Pancreas (tissue), 10 donors: ENCODE results near the gene ZC3H6. TPM values are rescaled to one million over a fixed set of nuclear protein-coding genes. Genes with fewer than 3 reads are reported as not detected.

Experiments
- ATAC-seq, 4 donors: fragments of 200-7000 bp; cut with Tn5 transposase; one replicate each; pipeline versions ENCODE4 v1.8.0 to v1.9.1; 2020; ENCODE audit warnings: mild to moderate bottlenecking in 4 of 4, moderate library complexity in 4 of 4
- DNase-seq, 6 donors: peaks; one replicate each; pipeline ENCODE4 v3.0.0-alpha.2; 2020
- FAIRE-seq: peaks from 2 replicates; lab custom pipeline; 2012; peaks lifted over from hg19 to GRCh38; lab: Jason Lieb, UNC
- H3K27ac ChIP-seq, 4 donors: fragments of 200-600 bp; sonication (generic); 1 replicate in 3 of 4; 2 replicates in 1 of 4; pipeline versions ENCODE4 v1.5.0 to v1.8.0; 2020
- H3K27me3 ChIP-seq, 4 donors: fragments of 200-600 bp; one replicate each; pipeline ENCODE4 v1.8.0; 2021
- H3K36me3 ChIP-seq, 3 donors: fragments of 200-600 bp; sonication (generic) in 1 of 3; one replicate each; pipeline versions ENCODE4 v1.5.0 to v1.8.0; 2020 to 2021
- H3K4me1 ChIP-seq, 3 donors: fragments of 200-600 bp; one replicate each; pipeline ENCODE4 v1.8.0; 2021
- H3K4me3 ChIP-seq, 4 donors: fragments of 200-600 bp; sonication (generic) in 2 of 4; one replicate each; pipeline versions ENCODE4 v1.5.0 to v1.8.0; 2020 to 2021
- H3K9me3 ChIP-seq, 4 donors: fragments of 200-600 bp; one replicate each; pipeline ENCODE4 v1.8.0; 2021
- WGBS, 2 donors: extraction: QIAGEN DNeasy Blood & Tissue Kit; methylation state at CpG; one replicate each; pipeline ENCODE4 v1.1.7; 2013; 5-methylcytosine and 5-hydroxymethylcytosine counted together
- intact Hi-C, 3 donors: fragments of 100-400 bp; cut with DNase I; formaldehyde crosslinking; loops; one replicate each; pipeline versions ENCODE4 v1.11.1 to v1.14.2; 2022
- polyA plus RNA-seq, 2 donors: library from polyadenylated mRNA; stranded (reverse); fragments of 200-250 nt; gene quantifications; one replicate each; pipeline ENCODE4 v1.2.3, GENCODE V29; 2013
- total RNA-seq, 6 donors: library from RNA; stranded (reverse); fragmentation: NEBNext Ultra II Directional in 4 of 6; extraction: Animal tissue kit (Norgen Biotek cat#: 25700) in 4 of 6; gene quantifications; one replicate each; pipeline versions ENCODE4 v1.2.1 to v1.2.4, GENCODE V29; 2021 to 2023
- TF ChIP-seq, protein P1 (sequence below), 4 donors: fragments of 200-600 bp; sonication (generic) in 3 of 4; IDR thresholded peaks; one replicate each; pipeline versions ENCODE4 v1.5.0 to v1.8.0; 2021; ENCODE audit warnings: antibody characterized with exemption in 4 of 4
- donor health status: healthy with polysubstance abuse.
- donor health status: DM: no; HTN: no; CAD: no; lungs with moderate emphysema.
- donor health status: DM: no; HTN: no; CAD: no.
- donor health status: control.
- donor health status: control.
- donor health status: Bipolar disorder and iron deficiency.
- donor health status: DM: yes; HTN: yes; CAD: no.
- donor health status: DM: no; HTN: no; CAD: no.
- donor health status: DM: no; HTN: no; CAD: no.
- donor health status: DM: yes; HTN: yes; CAD: no.

The ZC3H6 gene, protein sequence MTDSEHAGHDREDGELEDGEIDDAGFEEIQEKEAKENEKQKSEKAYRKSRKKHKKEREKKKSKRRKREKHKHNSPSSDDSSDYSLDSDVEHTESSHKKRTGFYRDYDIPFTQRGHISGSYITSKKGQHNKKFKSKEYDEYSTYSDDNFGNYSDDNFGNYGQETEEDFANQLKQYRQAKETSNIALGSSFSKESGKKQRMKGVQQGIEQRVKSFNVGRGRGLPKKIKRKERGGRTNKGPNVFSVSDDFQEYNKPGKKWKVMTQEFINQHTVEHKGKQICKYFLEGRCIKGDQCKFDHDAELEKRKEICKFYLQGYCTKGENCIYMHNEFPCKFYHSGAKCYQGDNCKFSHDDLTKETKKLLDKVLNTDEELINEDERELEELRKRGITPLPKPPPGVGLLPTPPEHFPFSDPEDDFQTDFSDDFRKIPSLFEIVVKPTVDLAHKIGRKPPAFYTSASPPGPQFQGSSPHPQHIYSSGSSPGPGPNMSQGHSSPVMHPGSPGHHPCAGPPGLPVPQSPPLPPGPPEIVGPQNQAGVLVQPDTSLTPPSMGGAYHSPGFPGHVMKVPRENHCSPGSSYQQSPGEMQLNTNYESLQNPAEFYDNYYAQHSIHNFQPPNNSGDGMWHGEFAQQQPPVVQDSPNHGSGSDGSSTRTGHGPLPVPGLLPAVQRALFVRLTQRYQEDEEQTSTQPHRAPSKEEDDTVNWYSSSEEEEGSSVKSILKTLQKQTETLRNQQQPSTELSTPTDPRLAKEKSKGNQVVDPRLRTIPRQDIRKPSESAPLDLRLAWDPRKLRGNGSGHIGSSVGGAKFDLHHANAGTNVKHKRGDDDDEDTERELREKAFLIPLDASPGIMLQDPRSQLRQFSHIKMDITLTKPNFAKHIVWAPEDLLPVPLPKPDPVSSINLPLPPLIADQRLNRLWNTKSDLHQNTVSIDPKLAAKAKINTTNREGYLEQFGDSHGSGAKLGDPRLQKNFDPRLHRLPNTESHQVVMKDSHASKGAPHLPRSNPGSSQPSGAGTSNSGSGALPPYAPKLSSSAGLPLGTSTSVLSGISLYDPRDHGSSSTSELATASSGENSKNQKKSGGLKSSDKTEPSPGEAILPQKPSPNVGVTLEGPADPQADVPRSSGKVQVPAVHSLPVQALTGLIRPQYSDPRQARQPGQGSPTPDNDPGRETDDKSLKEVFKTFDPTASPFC
- total RNA-seq (1 to 10 TPM; 5.4 to 9.3 (median 6.3) TPM), polyA plus RNA-seq (1 to 10 TPM; 2.0 to 2.4 TPM)

GRCh38 chr2:112275311-112275886, at the start of gene ZC3H6:
ZC3H6 (plus strand) TSS chr2:112275597; CDS start chr2:112275995, 398 bp downstream.
- TF ChIP-seq, protein P1, sequence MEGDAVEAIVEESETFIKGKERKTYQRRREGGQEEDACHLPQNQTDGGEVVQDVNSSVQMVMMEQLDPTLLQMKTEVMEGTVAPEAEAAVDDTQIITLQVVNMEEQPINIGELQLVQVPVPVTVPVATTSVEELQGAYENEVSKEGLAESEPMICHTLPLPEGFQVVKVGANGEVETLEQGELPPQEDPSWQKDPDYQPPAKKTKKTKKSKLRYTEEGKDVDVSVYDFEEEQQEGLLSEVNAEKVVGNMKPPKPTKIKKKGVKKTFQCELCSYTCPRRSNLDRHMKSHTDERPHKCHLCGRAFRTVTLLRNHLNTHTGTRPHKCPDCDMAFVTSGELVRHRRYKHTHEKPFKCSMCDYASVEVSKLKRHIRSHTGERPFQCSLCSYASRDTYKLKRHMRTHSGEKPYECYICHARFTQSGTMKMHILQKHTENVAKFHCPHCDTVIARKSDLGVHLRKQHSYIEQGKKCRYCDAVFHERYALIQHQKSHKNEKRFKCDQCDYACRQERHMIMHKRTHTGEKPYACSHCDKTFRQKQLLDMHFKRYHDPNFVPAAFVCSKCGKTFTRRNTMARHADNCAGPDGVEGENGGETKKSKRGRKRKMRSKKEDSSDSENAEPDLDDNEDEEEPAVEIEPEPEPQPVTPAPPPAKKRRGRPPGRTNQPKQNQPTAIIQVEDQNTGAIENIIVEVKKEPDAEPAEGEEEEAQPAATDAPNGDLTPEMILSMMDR (IDR thresholded peaks at IDR 0.05): peak in 1 of 4 donors; percentile 19
- FAIRE-seq (peak; percentile 32), ATAC-seq (peak; percentile 95 to 99 (median 96)), DNase-seq (peak; percentile 97 to 100 (median 99))
- peak within 1 kb of the TSS; percentile 58 to 92 (median 88) for H3K4me3 ChIP-seq
- no peaks in the 10 kb centered on the region for H3K36me3 ChIP-seq
- H3K27ac ChIP-seq: peak within 1 kb of the TSS; percentile 100
- intact Hi-C loops: no loop called here
- H3K27me3 ChIP-seq: no peaks in the 10 kb centered on the region
- H3K4me1 ChIP-seq: peaks cover 0 to 14% (median 6%) of the 10 kb centered on the region in 3 donors
- 0% methylated on average over 51 to 60 of the region's 60 CpGs for WGBS, 2 donors
- no peaks in the 10 kb centered on the region for H3K9me3 ChIP-seq

DNA sequence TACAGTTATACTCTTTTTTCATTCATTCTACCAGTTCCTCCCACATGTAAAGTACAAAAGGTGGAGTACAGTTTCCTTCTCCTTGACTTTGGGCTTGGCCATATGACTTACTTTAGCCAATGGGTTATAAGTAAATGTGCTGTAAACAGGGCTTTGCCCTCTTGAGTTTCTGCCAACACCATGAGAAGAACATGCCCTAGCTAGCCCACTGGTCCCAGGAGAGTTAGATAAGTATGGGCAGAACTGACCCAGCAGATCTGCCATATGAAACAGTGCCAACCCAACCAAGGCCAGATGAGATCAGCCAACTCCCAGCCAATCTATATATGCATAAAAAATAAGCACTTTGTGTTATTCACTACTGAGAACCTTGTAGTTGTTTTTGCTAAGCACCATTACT, 46.0 kb upstream of the ZC3H6 start:
- Histone ChIP-seq H3K27ac (no peak overlapping the region), H3K4me3 (no peak overlapping the region)
- peak; percentile 93 to 99 (median 98) for ATAC-seq

DNA sequence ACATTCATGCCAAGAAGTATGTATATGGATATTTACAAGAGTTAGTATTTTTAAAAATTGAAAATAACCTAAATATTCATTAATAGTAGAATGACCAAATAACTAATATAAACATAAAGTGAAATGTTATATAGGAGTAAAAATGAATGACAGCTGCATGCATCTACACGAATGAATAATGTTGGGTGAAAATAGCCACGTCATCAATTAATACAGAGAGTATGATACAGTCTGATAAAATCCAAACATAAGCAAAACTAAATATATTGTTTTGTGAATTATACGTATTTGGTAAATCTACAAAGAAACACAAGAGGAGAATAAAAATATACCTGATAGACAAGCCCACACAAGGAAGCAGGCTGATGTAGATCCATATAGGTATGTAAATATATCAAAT, 45.0 kb upstream of the ZC3H6 start:
- FAIRE-seq (no peak), ATAC-seq (no peak), DNase-seq (no peak)
- Histone ChIP-seq H3K27me3 (no peaks in the 10 kb centered on the region), H3K4me3 (no peak overlapping the region), H3K27ac (no peak overlapping the region), H3K36me3 (no peaks in the 10 kb centered on the region), H3K4me1 (peaks cover 8 to 11% (median 9%) of the 10 kb centered on the region in 3 donors), H3K9me3 (no peaks in the 10 kb centered on the region)
- WGBS, 2 donors: 95 to 98% methylated on average over 3 of the region's 3 CpGs
- TF ChIP-seq, protein P1 (IDR thresholded peaks at IDR 0.05): no peak
- intact Hi-C loops: no loop called here

More for the DNA sequence above, 46.0 kb upstream of the ZC3H6 start:
- FAIRE-seq (no peak), DNase-seq (peak in 5 of 6 donors; percentile 62 to 89 (median 75))
- TF ChIP-seq, protein P1 (IDR thresholded peaks at IDR 0.05): no peak
- H3K9me3 ChIP-seq: no peaks in the 10 kb centered on the region
- no peaks in the 10 kb centered on the region for H3K27me3 ChIP-seq
- H3K4me1 ChIP-seq: peaks cover 8 to 11% (median 9%) of the 10 kb centered on the region in 3 donors
- intact Hi-C loops: no loop called here
- no peaks in the 10 kb centered on the region for H3K36me3 ChIP-seq

DNA sequence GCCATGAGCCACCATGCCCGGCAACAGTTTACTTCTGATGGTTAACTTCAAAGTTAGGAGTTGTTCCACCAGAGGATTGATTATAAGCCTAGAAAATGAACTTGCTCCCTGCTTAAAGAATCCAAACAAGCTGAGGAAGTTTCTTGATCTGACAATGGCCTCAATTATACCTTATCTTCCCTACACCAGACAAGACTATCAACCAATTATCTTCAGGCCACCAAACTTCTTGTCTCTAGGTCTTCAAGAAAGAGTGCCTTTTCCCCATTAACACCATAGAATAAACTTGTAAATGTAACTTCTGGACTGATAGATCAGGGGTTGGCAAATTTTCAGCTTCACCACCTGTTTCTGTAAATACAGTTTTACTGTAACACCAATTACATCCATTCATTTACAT, 35.5 kb upstream of the ZC3H6 start:
- Histone ChIP-seq H3K9me3 (no peaks in the 10 kb centered on the region), H3K4me3 (no peak overlapping the region), H3K36me3 (no peaks in the 10 kb centered on the region), H3K4me1 (peaks cover 0 to 7% (median 5%) of the 10 kb centered on the region in 3 donors), H3K27ac (no peak overlapping the region), H3K27me3 (no peaks in the 10 kb centered on the region)
- intact Hi-C loops: no loop called here
- TF ChIP-seq, protein P1 (IDR thresholded peaks at IDR 0.05): no peak
- ATAC-seq (no peak), FAIRE-seq (no peak), DNase-seq (no peak)
- 98 to 100% methylated on average over 1 of the region's 1 CpG for WGBS, 2 donors
